Fibroblast of upper back skin (primary cell): ENCODE data around the gene RSBN1.
"Not testable (repeated sequence)": the region's sequence is repeated elsewhere in the genome, so short reads cannot be mapped to it uniquely, and the experiment has no call there.

Experiments
- DNase-seq: peaks from one replicate; pipeline ENCODE4 v3.0.0-alpha.2; 2013

Gene RSBN1

GRCh38 chr1:113811888-113812660 is at the start of gene RSBN1:
TSS of gene RSBN1 (minus strand) at chr1:113812476. CDS start at chr1:113812412, 64 bp downstream.
- peak; percentile 99 for DNase-seq

- DNase-seq, result no peak
These were observed 49.4 kb upstream of the RSBN1 start for GRCh38 chr1:113861641-113862040.

DNA sequence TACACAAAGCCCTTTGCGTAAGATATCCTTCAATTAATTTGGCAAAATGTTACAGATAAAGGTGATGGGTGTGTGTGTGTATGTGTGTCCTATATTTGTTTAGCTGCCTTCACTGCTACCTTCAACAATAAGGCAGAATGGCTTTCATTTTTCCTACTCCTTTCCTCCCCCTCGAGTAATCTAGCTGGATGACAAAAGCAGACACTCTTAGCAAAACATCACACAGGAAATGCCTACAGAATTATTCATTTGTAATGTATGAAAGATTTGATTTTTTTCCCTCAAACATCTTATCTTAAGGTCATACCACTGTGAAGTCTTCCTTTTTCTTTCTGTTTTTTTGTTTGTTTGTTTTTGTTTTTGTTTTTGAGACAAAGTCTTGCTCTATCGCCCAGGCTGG is 48.6 kb upstream of the RSBN1 start:
- DNase-seq, result peak; percentile 83

DNA sequence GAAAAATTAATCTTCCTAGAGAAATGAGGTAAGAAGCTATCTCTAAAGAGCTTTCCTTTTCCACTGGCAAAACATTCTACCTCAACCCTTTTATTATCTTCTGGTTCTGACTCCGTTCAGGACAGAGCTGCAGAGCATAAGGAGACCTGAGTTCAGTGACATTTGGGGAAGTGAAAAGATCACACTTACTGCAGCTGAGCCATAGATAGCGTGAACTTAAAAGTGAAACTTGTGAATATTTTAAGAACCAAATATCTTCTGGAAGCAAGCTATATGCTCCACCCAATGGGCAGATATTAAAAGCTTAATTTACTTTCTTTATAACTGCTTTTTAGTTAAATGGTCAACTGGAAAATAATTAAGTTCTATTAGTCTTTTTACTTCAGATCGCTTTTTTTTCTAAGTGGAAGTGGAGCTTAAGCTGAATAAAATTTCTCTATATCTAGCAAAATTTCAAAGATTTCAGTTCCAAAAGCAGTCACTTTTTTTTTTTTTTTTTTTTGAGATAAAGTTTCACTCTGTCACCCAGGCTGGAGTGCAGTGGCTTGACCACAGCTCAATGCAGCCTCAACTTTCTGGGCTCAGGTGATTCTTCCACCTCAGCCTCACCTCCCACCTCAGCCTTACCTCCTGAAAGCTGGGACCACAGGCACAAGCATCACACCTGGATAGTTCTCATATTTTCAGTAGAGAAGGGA is 47.4 kb upstream of the RSBN1 start:
- no peak for DNase-seq

- no peak for DNase-seq
These were observed 46.7 kb upstream of the RSBN1 start for GRCh38 chr1:113858982-113859381.

- no peak for DNase-seq
These were observed 46.1 kb upstream of the RSBN1 start for GRCh38 chr1:113858418-113858817.

DNA sequence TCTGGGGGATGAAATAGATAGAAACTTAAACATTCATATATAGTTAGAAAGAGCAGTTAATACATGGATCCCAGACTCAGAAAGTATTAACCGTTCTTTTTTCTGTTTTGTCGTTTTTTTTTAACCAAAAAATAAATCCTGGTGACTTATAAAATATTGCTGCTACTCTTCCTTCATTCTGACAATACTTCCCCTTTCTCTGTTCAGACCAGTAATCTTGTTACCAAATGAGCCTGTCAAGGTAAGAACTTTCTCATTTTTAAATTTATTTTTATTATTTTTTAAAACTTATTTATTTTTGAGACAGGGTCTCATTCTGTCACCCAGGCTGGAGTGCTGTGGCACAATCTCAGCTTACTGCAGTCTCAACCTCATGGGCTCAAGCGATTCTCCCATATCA is 45.5 kb upstream of the RSBN1 start:
- DNase-seq, result no peak

- DNase-seq, result no peak
These were observed 44.1 kb upstream of the RSBN1 start for GRCh38 chr1:113856401-113856790.

DNA sequence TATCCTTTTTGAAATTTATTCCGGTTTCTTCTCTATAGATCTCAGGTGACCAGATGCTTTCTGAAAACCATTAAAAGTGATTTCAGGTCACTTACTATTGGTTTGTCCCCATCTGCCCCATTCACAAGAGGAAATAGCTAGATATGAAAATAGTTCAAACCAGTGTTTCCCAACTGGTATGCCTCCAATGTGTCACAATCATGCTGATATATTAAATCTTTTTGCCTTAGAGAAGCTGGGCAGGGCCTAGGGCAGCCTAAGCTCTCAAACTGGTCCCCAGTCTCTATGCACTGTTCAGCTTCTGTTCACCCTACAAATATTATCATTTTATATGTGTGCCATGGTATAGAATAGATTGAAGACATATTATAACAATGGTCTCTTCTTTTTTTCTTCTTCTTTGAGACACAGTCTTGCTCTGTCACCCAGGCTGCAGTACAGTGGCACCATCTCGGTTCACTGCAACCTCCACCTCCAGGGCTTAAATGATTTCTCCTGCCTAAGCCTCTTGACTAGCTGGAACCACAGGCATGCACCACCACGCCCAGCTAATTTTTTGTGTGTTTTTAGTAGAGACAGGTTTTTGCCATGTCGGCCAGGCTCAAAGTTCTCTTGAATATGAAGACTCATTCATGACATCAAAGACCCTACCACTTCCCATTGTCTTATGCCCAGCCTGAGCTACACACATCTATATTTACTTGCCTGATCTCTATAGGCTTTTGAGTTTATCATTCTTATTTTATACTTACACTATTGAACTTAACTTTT is 43.5 kb upstream of the RSBN1 start:
- DNase-seq, result no peak

DNA sequence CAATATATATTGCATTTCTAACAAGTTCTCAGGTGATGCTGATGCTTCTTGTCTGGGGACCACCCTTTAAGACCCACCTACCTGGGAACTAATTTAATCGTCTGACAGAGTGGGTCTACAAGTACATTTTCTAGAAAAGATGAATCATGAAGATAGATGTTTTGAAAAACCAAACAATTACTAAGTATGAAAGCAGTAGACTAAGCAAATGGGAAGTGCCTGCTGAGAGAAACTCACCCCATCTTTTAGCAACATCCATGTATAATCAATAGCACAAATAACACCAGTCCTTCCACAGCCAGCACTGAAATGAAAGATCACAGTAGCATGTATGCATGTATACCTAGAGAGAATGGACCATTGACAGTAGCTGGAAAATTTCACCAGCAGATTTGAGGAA is 42.0 kb upstream of the RSBN1 start:
- DNase-seq, result no peak

DNA sequence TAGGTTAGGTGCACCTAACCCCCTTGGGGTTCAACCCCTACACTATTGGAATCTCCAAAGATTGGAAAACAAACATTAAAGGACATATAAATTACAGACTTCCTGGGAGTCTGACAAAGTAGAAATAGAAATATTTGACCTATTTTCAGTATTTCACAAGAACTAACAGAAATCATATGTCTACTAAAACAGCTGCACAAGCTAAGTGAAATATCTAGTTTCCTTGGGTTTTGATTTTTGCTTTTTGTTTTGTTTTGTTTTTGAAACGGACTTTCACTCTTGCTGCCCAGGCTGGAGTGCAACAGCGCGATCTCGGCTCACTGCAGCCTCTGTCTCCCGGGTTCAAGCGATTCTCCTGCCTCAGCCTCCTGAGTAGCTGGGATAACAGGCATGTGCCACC is 40.4 kb upstream of the RSBN1 start:
- not testable (repeated sequence) for DNase-seq

DNA sequence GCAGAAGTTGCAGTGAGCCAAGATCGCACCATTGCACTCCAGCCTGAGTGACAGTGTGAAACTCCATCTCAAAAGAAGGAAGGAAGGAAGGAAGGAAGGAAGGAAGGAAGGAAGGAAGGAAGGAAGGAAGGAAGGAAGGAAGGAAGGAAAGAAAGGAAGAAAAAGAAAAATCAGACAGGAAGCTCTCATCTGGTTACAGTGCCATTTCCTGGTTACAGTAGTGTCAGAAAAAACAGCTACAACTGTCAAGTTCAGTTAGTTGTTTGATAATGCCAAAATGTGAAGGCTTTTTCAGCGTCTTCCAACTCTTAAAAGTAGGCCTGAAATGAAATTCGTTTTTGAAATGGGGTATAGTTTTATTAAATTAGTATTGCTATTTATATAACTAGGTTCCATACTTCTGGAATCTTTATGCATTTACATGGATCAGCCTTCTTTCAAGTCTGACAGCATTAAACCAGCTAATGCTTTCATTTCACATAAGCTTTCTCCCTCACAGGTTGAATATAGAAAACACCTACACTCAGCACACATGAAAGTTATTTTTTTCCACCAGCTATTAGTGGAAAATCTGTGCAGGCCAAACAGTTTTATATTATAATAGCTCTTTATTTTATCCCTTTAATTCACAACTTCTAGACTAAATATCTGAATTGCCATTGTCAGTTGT is 38.0 kb upstream of the RSBN1 start:
- no peak for DNase-seq

- no peak for DNase-seq
These were observed 36.8 kb upstream of the RSBN1 start for GRCh38 chr1:113849072-113849471.

GRCh38 chr1:113846391-113847035 is 34.2 kb upstream of the RSBN1 start:
- no peak for DNase-seq

- DNase-seq, result no peak
These were observed 24.3 kb upstream of the RSBN1 start for GRCh38 chr1:113836534-113836933.

DNA sequence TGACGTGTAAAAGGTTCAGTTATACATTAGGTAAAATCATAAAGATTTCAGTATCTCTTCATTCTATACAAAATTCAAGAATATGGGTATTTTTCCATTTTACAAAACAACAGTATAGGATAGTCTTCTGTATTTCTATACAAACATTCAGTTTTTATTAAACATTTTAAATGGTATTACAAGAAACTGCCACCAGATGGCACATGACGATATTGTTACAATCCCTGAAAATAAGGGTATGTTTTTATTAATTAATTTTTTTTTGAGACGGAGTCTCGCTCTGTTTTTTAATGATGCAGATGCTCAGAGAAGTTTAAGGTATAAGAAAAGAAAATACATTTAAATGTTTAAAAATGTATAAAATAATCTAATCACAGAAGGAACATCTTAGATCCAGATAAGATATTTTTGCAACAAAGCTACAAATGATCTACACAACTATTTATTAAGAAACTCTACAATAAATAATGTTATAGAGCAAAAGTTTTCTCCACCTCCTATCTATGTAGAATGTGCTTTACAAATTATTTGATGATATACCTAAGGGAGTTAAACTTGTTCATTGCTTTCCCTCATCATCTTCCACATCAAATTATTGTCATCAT is 23.5 kb upstream of the RSBN1 start:
- DNase-seq, result peak; percentile 61

DNA sequence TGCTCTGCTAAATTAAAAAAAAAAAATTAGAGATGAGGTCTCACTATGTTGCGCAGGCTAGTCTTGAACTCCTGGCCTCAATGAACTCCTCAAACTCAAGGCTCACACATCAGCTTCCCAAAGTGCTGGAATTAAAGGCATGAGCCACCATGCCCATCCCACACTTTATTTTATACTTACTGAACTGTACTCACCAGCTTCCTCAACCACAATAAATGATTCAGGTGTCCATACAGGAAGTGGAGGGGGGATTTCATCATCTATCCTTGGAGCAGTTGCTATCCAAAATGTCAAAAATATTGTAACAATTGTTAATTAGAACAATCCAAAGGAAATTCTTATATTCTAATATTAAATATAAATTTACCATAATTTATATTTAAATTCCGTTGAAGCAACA is 22.4 kb upstream of the RSBN1 start:
- DNase-seq, result peak; percentile 22

GRCh38 chr1:113830039-113830438 is 17.8 kb upstream of the RSBN1 start:
- peak; percentile 53 for DNase-seq

- no peak for DNase-seq
These were observed 9.6 kb upstream of the RSBN1 start for GRCh38 chr1:113821916-113822315.

GRCh38 chr1:113818578-113818977 is 6.3 kb upstream of the RSBN1 start:
- DNase-seq, result no peak

- DNase-seq, result no peak
These were observed 942 bp upstream of the RSBN1 start for GRCh38 chr1:113813218-113813617.

GRCh38 chr1:113812661-113813135 is 422 bp upstream of the RSBN1 start:
- peak; percentile 9 for DNase-seq
